Upper lobe of right lung (tissue), 1 donor: ENCODE measurements around the gene TUBGCP3. TPM values are rescaled to one million over a fixed set of nuclear protein-coding genes. Genes with fewer than 3 reads are reported as not detected.

Experiments
- ATAC-seq: fragments of 200-7000 bp; cut with Tn5 transposase; one replicate; pipeline ENCODE4 v1.9.1; 2020; ENCODE audit warnings: mild to moderate bottlenecking, moderate library complexity
- DNase-seq: peaks from one replicate; pipeline ENCODE4 v3.0.0-alpha.2; 2020
- H3K27ac ChIP-seq: fragments of 200-600 bp; one replicate; pipeline ENCODE4 v1.8.0; 2022
- H3K27me3 ChIP-seq: fragments of 200-600 bp; one replicate; pipeline ENCODE4 v1.8.0; 2022; ENCODE audit warnings: mild to moderate bottlenecking
- H3K36me3 ChIP-seq: fragments of 200-600 bp; one replicate; pipeline ENCODE4 v1.8.0; 2022
- H3K4me1 ChIP-seq: fragments of 200-600 bp; one replicate; pipeline ENCODE4 v1.8.0; 2022
- H3K4me3 ChIP-seq: fragments of 200-600 bp; one replicate; pipeline ENCODE4 v1.8.0; 2022; ENCODE audit warnings: mild to moderate bottlenecking
- H3K9me3 ChIP-seq: fragments of 200-600 bp; one replicate; pipeline ENCODE4 v1.8.0; 2022
- CTCF ChIP-seq: fragments of 200-600 bp; IDR thresholded peaks from one replicate; pipeline ENCODE4 v1.8.0; 2022; ENCODE audit warnings: antibody characterized with exemption
- intact Hi-C: fragments of 100-400 bp; cut with DNase I; formaldehyde crosslinking; loops from one replicate; pipeline ENCODE4 v1.11.0; 2022
- total RNA-seq: library from RNA; stranded (reverse); fragmentation: NEBNext Ultra II Directional; extraction: Animal tissue kit (Norgen Biotek cat#: 25700); gene quantifications from one replicate; pipeline ENCODE4 v1.2.1, GENCODE V29; 2021
- donor health status: DM: no; HTN: yes; CAD: no; lungs with severe emphysema.

The TUBGCP3 gene
- total RNA-seq, 1 donor from 2014 or later = 33.9 TPM

- DNase-seq (no peak), ATAC-seq (peak; percentile 31)
- Histone ChIP-seq H3K36me3 (no peaks in the 10 kb centered on the region), H3K27ac (peak overlapping the region; percentile 37), H3K4me3 (no peak overlapping the region), H3K9me3 (no peaks in the 10 kb centered on the region), H3K4me1 (peaks cover 36% of the 10 kb centered on the region), H3K27me3 (no peaks in the 10 kb centered on the region)
- intact Hi-C loops = no loop called here
- TF ChIP-seq CTCF = no peak
These were observed 12.9 kb downstream of the TUBGCP3 start for GRCh38 chr13:112574834-112575613.

- no peaks in the 10 kb centered on the region for H3K9me3 ChIP-seq
- H3K27ac ChIP-seq = peak overlapping the region; percentile 37
- H3K36me3 ChIP-seq = no peaks in the 10 kb centered on the region
- peaks cover 36% of the 10 kb centered on the region for H3K4me1 ChIP-seq
- H3K27me3 ChIP-seq = no peaks in the 10 kb centered on the region
- ATAC-seq = no peak
- H3K4me3 ChIP-seq = no peak overlapping the region
- TF ChIP-seq CTCF = no peak
- DNase-seq = no peak
- intact Hi-C loops = no loop called here
These were observed 13.5 kb downstream of the TUBGCP3 start for GRCh38 chr13:112574416-112574815.

- peaks cover 4% of the 10 kb centered on the region for H3K36me3 ChIP-seq
- no peaks in the 10 kb centered on the region for H3K9me3 ChIP-seq
- intact Hi-C loops = no loop called here
- no peak for DNase-seq
- ATAC-seq = peak; percentile 92
- no peak overlapping the region for H3K27ac ChIP-seq
- H3K27me3 ChIP-seq = no peaks in the 10 kb centered on the region
- no peak for TF ChIP-seq CTCF
- peaks cover 36% of the 10 kb centered on the region for H3K4me1 ChIP-seq
- H3K4me3 ChIP-seq = no peak overlapping the region
These were observed 14.2 kb downstream of the TUBGCP3 start for GRCh38 chr13:112573710-112574109.

- Histone ChIP-seq H3K9me3 (no peaks in the 10 kb centered on the region), H3K4me1 (peaks cover 36% of the 10 kb centered on the region), H3K36me3 (peaks cover 18% of the 10 kb centered on the region), H3K4me3 (no peak overlapping the region), H3K27ac (no peak overlapping the region), H3K27me3 (no peaks in the 10 kb centered on the region)
- intact Hi-C loops = no loop called here
- ATAC-seq (no peak), DNase-seq (no peak)
- TF ChIP-seq CTCF = no peak
These were observed 15.6 kb downstream of the TUBGCP3 start for GRCh38 chr13:112572366-112572765.

GRCh38 chr13:112569821-112570220, 18.1 kb downstream of the TUBGCP3 start:
- H3K27ac ChIP-seq = no peak overlapping the region
- H3K27me3 ChIP-seq = no peaks in the 10 kb centered on the region
- peaks cover 37% of the 10 kb centered on the region for H3K36me3 ChIP-seq
- peaks cover 24% of the 10 kb centered on the region for H3K4me1 ChIP-seq
- H3K9me3 ChIP-seq = no peaks in the 10 kb centered on the region
- DNase-seq (no peak), ATAC-seq (no peak)
- intact Hi-C loops = no loop called here
- no peak for TF ChIP-seq CTCF
- H3K4me3 ChIP-seq = no peak overlapping the region
